ENCODE measurements around the gene BAIAP3. TPM values are rescaled to one million over a fixed set of nuclear protein-coding genes. Genes with fewer than 3 reads are reported as not detected.

BAIAP3 gene
- total RNA-seq, 2 experiments from 2014 or later = 19.6 to 21.5 TPM

- Histone ChIP-seq H3K4me1 (ENCODE audit: insufficient read depth, low read length) (peaks cover 17% of the 10 kb centered on the region), H3K36me3 (ENCODE audit: insufficient read depth, low read length) (peaks cover 36% of the 10 kb centered on the region), H3K4me3 (ENCODE audit: low read length) (no peak overlapping the region), H3K27ac (ENCODE audit: low read depth in 1 of 2, low read length in 2 of 2) (no peak overlapping the region), H3K27me3 (ENCODE audit: control insufficient read depth in 1 of 2, insufficient read depth in 2 of 2, low read length in 2 of 2) (no peaks in the 10 kb centered on the region), H3K9me3 (ENCODE audit: control insufficient read depth in 1 of 2, insufficient read depth in 1 of 2, low read length in 2 of 2) (no peaks in the 10 kb centered on the region)
- peaks cover 9% of the 10 kb centered on the region for H3K4me1 Mint-ChIP-seq (ENCODE audit: low read depth)
- no peak for TF ChIP-seq CTCF (IDR thresholded peaks at IDR 0.05)
- H3K27me3 Mint-ChIP-seq = no peaks in the 10 kb centered on the region
- H3K9me3 Mint-ChIP-seq = no peaks in the 10 kb centered on the region
- no peak overlapping the region for H3K27ac Mint-ChIP-seq
- H3K36me3 Mint-ChIP-seq (ENCODE audit: low read depth) = peaks cover 33% of the 10 kb centered on the region
- intact Hi-C loops (cut with DNase I, micrococcal nuclease) = no loop called here
- ChIA-PET POLR2A (no interaction called here), CTCF (interaction anchor here (0.8 kb wide), 1 partner anchor 20 kb away, joined by 3 read pairs; no protein-coding TSS in a partner anchor)
- no peak overlapping the region for H3K4me3 Mint-ChIP-seq
- DNase-seq = no peak
- ATAC-seq (ENCODE audit: poor library complexity) = no peak
Measured at GRCh38 chr16:1383556-1383955, 50.1 kb downstream of the BAIAP3 start.

- CTCF ChIA-PET = no interaction called here
- Histone ChIP-seq H3K27ac (ENCODE audit: low read depth in 1 of 2, low read length in 2 of 2) (no peak overlapping the region), H3K4me1 (ENCODE audit: insufficient read depth, low read length) (peaks cover 2% of the 10 kb centered on the region), H3K9me3 (ENCODE audit: control insufficient read depth in 1 of 2, insufficient read depth in 1 of 2, low read length in 2 of 2) (no peaks in the 10 kb centered on the region), H3K27me3 (ENCODE audit: control insufficient read depth in 1 of 2, insufficient read depth in 2 of 2, low read length in 2 of 2) (no peaks in the 10 kb centered on the region), H3K36me3 (ENCODE audit: insufficient read depth, low read length) (peaks cover 47% of the 10 kb centered on the region), H3K4me3 (ENCODE audit: low read length) (no peak overlapping the region)
- H3K36me3 Mint-ChIP-seq (ENCODE audit: low read depth) = peaks cover 31% of the 10 kb centered on the region
- POLR2A ChIA-PET = no interaction called here
- no peaks in the 10 kb centered on the region for H3K27me3 Mint-ChIP-seq
- no peaks in the 10 kb centered on the region for H3K9me3 Mint-ChIP-seq
- no peak for DNase-seq
- H3K27ac Mint-ChIP-seq = no peak overlapping the region
- peaks cover under 1% of the 10 kb centered on the region for H3K4me1 Mint-ChIP-seq (ENCODE audit: low read depth)
- H3K4me3 Mint-ChIP-seq = no peak overlapping the region
- intact Hi-C loops (cut with DNase I, micrococcal nuclease) = no loop called here
- TF ChIP-seq CTCF (IDR thresholded peaks at IDR 0.05) = no peak
- no peak for ATAC-seq (ENCODE audit: poor library complexity)
Measured at GRCh38 chr16:1385232-1385631, 51.8 kb downstream of the BAIAP3 start.

GRCh38 chr16:1387331-1387730 lies 53.9 kb downstream of the BAIAP3 start:
- no peak overlapping the region for H3K4me3 ChIP-seq (ENCODE audit: low read length)
- POLR2A ChIA-PET = interaction anchor here (0.6 kb wide), 1 partner anchor 43 kb away, joined by 3 read pairs; no protein-coding TSS in a partner anchor
- H3K27me3 ChIP-seq (ENCODE audit: control insufficient read depth in 1 of 2, insufficient read depth in 2 of 2, low read length in 2 of 2) = no peaks in the 10 kb centered on the region
- Mint-ChIP-seq H3K4me1 (ENCODE audit: low read depth) (no peaks in the 10 kb centered on the region), H3K9me3 (no peaks in the 10 kb centered on the region), H3K36me3 (ENCODE audit: low read depth) (peaks cover 31% of the 10 kb centered on the region), H3K27ac (no peak overlapping the region), H3K27me3 (no peaks in the 10 kb centered on the region), H3K4me3 (no peak overlapping the region)
- intact Hi-C loops (cut with DNase I, micrococcal nuclease) = no loop called here
- no peaks in the 10 kb centered on the region for H3K9me3 ChIP-seq (ENCODE audit: control insufficient read depth in 1 of 2, insufficient read depth in 1 of 2, low read length in 2 of 2)
- TF ChIP-seq CTCF (IDR thresholded peaks at IDR 0.05) = no peak
- no peak for ATAC-seq (ENCODE audit: poor library complexity)
- H3K36me3 ChIP-seq (ENCODE audit: insufficient read depth, low read length) = peaks cover 43% of the 10 kb centered on the region
- H3K4me1 ChIP-seq (ENCODE audit: insufficient read depth, low read length) = peaks cover 3% of the 10 kb centered on the region
- DNase-seq = no peak
- no peak overlapping the region for H3K27ac ChIP-seq (ENCODE audit: low read depth in 1 of 2, low read length in 2 of 2)
- CTCF ChIA-PET = no interaction called here

Data from CD4-positive, alpha-beta T cell (primary cell).